Measurements from ENCODE around the gene TTLL10.
"Not testable (repeated sequence)": the region's sequence is repeated elsewhere in the genome, so short reads cannot be mapped to it uniquely, and the experiment has no call there.

Gene TTLL10

GRCh38 chr1:1171546-1172340 is 1.9 kb upstream of the TTLL10 start:
- DNase-seq: no peak

- DNase-seq: no peak
Observed at GRCh38 chr1:1173061-1173792, 453 bp upstream of the TTLL10 start.

GRCh38 chr1:1175221-1176062 is 1.8 kb downstream of the TTLL10 start:
- DNase-seq: no peak

- DNase-seq: not testable (repeated sequence)
Observed at GRCh38 chr1:1176063-1176761, 2.5 kb downstream of the TTLL10 start.

GRCh38 chr1:1176931-1177330 is 3.3 kb downstream of the TTLL10 start:
- DNase-seq: no peak

GRCh38 chr1:1177452-1178206 is 3.9 kb downstream of the TTLL10 start:
- DNase-seq: no peak

- no peak for DNase-seq
Observed at GRCh38 chr1:1178794-1179331, 5.2 kb downstream of the TTLL10 start.

- DNase-seq: no peak
Observed at GRCh38 chr1:1179346-1179982, 5.8 kb downstream of the TTLL10 start.

GRCh38 chr1:1179983-1180861 is 6.5 kb downstream of the TTLL10 start:
- DNase-seq: no peak

- no peak for DNase-seq
Observed at GRCh38 chr1:1181129-1181937, 7.7 kb downstream of the TTLL10 start.

- DNase-seq: no peak
Observed at GRCh38 chr1:1181938-1182410, 8.3 kb downstream of the TTLL10 start.

- no peak for DNase-seq
Observed at GRCh38 chr1:1182491-1183220, 9.0 kb downstream of the TTLL10 start.

- DNase-seq: no peak
Observed at GRCh38 chr1:1183221-1183747, 9.6 kb downstream of the TTLL10 start.

- DNase-seq: no peak
Observed at GRCh38 chr1:1183833-1184775, 10.4 kb downstream of the TTLL10 start.

- DNase-seq: no peak
Observed at GRCh38 chr1:1185101-1185765, 11.6 kb downstream of the TTLL10 start.

- no peak for DNase-seq
Observed at GRCh38 chr1:1187938-1188337, 14.3 kb downstream of the TTLL10 start.

Measured in HCEC 1CT (cell line).